Esophagus squamous epithelium (tissue), 4 donors: Measurements from ENCODE around the gene CEP295NL.

Source experiments
- POLR2A ChIP-seq, 4 donors: fragments of 450-650 bp; IDR thresholded peaks; one replicate each; pipeline ENCODE4 v1.6.1; 2017; ENCODE audit warnings: antibody characterized with exemption in 4 of 4, mild to moderate bottlenecking in 4 of 4, moderate library complexity in 3 of 4
- TF ChIP-seq, protein P1 (sequence below), 6 experiments: fragments of 450-650 bp in 4 of 6; fragments of 200-600 bp in 2 of 6; sonication (generic) in 2 of 6; IDR thresholded peaks; one replicate each; pipeline ENCODE4 v1.5.1; 2016 to 2019; ENCODE audit warnings: antibody characterized with exemption in 6 of 6, mild to moderate bottlenecking in 4 of 6, moderate library complexity in 4 of 6

DNA sequence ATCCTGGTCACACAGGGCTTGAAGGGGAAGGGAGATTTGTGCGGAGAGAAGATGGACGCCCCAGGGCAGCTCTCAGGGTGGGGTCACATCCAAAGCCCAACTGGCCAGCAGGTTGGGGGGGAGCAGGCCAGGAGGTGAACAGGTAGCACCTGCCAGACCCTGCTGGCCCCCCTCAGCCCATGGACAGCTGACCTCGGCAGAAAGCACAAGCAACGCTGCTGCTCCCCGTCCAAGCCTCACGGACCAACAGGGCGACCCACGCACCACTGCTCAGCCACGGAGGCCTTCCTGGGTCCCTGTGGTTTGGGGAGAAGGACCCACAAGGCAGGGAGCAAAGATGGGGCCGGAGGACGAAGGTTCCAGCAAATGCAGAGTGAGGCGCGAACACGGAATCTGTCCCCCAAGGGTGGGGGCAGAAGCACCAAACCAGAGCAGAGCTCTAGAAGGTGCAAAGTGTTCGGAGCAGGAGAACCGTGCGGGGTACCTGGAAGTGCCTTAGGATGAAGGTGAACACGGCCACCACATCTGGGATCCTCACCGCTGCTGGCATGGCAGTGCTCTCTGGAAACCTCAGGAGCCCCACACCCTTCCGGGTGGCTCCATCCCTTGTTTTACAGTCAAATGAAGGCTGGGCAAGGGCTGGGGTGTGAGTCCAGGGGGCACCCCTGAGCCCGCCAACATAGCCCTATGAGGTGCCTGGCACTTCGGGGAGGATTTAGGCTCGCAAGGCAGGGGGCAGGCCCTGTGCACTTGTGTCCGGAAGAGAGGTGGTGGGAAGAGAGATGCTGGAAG lies 17.9 kb downstream of the CEP295NL start:
- TF ChIP-seq, protein P1, sequence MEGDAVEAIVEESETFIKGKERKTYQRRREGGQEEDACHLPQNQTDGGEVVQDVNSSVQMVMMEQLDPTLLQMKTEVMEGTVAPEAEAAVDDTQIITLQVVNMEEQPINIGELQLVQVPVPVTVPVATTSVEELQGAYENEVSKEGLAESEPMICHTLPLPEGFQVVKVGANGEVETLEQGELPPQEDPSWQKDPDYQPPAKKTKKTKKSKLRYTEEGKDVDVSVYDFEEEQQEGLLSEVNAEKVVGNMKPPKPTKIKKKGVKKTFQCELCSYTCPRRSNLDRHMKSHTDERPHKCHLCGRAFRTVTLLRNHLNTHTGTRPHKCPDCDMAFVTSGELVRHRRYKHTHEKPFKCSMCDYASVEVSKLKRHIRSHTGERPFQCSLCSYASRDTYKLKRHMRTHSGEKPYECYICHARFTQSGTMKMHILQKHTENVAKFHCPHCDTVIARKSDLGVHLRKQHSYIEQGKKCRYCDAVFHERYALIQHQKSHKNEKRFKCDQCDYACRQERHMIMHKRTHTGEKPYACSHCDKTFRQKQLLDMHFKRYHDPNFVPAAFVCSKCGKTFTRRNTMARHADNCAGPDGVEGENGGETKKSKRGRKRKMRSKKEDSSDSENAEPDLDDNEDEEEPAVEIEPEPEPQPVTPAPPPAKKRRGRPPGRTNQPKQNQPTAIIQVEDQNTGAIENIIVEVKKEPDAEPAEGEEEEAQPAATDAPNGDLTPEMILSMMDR (IDR thresholded peaks at IDR 0.05), result no peak
- no peak for TF ChIP-seq POLR2A (IDR thresholded peaks at IDR 0.05)
